ENCODE results near the gene DNMT3L.
"Not testable (repeated sequence)": the region's sequence is repeated elsewhere in the genome, so short reads cannot be mapped to it uniquely, and the experiment has no call there.

DNA sequence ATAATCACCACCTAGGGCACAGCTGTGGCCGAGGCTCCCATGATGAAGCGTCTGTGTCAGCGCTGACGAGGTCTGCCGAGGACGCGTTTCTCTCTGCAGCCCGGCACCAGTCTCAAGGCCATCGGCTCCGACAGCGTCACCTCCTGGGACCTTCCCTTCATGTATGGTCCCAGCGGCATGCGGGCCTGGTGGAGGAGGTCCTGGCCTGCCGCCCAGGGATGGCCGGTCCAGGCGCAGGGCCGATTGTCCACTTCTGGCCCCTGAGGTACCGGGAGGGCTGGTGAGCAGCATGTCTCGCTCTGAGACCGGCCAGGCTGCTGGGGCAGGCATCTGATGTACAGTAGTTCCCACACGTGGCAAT, 64.6 kb downstream of the DNMT3L start:
- TF ChIP-seq EZH2 (IDR thresholded peaks at IDR 0.05; ENCODE audit: borderline replicate concordance, low read length), result not testable (repeated sequence)
- TF ChIP-seq, protein P1, sequence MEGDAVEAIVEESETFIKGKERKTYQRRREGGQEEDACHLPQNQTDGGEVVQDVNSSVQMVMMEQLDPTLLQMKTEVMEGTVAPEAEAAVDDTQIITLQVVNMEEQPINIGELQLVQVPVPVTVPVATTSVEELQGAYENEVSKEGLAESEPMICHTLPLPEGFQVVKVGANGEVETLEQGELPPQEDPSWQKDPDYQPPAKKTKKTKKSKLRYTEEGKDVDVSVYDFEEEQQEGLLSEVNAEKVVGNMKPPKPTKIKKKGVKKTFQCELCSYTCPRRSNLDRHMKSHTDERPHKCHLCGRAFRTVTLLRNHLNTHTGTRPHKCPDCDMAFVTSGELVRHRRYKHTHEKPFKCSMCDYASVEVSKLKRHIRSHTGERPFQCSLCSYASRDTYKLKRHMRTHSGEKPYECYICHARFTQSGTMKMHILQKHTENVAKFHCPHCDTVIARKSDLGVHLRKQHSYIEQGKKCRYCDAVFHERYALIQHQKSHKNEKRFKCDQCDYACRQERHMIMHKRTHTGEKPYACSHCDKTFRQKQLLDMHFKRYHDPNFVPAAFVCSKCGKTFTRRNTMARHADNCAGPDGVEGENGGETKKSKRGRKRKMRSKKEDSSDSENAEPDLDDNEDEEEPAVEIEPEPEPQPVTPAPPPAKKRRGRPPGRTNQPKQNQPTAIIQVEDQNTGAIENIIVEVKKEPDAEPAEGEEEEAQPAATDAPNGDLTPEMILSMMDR (IDR thresholded peaks at IDR 0.05; ENCODE audit: low read length), result not testable (repeated sequence)

Data from OCI-LY1 (cell line).